Measurements from ENCODE around the gene KCNB1. TPM values are rescaled to one million over a fixed set of nuclear protein-coding genes. Genes with fewer than 3 reads are reported as not detected.

Gene KCNB1
- total RNA-seq, 2 experiments from 2014 or later = not detected

GRCh38 chr20:49368596-49368995 lies 113.9 kb downstream of the KCNB1 start:
- peaks cover 36% of the 10 kb centered on the region for H3K27me3 Mint-ChIP-seq (ENCODE audit: low read depth)
- DNase-seq = no peak
- H3K27ac Mint-ChIP-seq = no peak overlapping the region
- H3K36me3 Mint-ChIP-seq (ENCODE audit: low read depth) = no peaks in the 10 kb centered on the region
- H3K4me3 Mint-ChIP-seq = no peak overlapping the region
- ATAC-seq = no peak
- no peaks in the 10 kb centered on the region for H3K9me3 Mint-ChIP-seq (ENCODE audit: insufficient read depth)
- ChIA-PET POLR2A (no interaction called here), CTCF (interaction anchor here (0.7 kb wide), 1 partner anchor 15 kb away, joined by 3 read pairs; no protein-coding TSS in a partner anchor)
- no peaks in the 10 kb centered on the region for H3K4me1 Mint-ChIP-seq (ENCODE audit: low read depth)

GRCh38 chr20:49367113-49367512 lies 115.4 kb downstream of the KCNB1 start:
- peaks cover 36% of the 10 kb centered on the region for H3K27me3 Mint-ChIP-seq (ENCODE audit: low read depth)

GRCh38 chr20:49366687-49367086 lies 115.8 kb downstream of the KCNB1 start:
- ATAC-seq (no peak), DNase-seq (no peak)
- ChIA-PET CTCF (interaction anchor here (1.5 kb wide), 1 partner anchor 32 kb away, joined by 5 read pairs; no protein-coding TSS in a partner anchor), POLR2A (no interaction called here)
- Mint-ChIP-seq H3K27ac (no peak overlapping the region), H3K27me3 (ENCODE audit: low read depth) (peaks cover 36% of the 10 kb centered on the region), H3K4me1 (ENCODE audit: low read depth) (no peaks in the 10 kb centered on the region), H3K4me3 (no peak overlapping the region), H3K9me3 (ENCODE audit: insufficient read depth) (no peaks in the 10 kb centered on the region), H3K36me3 (ENCODE audit: low read depth) (no peaks in the 10 kb centered on the region)

More at GRCh38 chr20:49367113-49367512, 115.4 kb downstream of the KCNB1 start:
- no peaks in the 10 kb centered on the region for H3K9me3 Mint-ChIP-seq (ENCODE audit: insufficient read depth)
- H3K36me3 Mint-ChIP-seq (ENCODE audit: low read depth) = no peaks in the 10 kb centered on the region
- no peak overlapping the region for H3K4me3 Mint-ChIP-seq
- ATAC-seq (no peak), DNase-seq (no peak)
- no peak overlapping the region for H3K27ac Mint-ChIP-seq
- ChIA-PET POLR2A (no interaction called here), CTCF (interaction anchor here (1.5 kb wide), 1 partner anchor 33 kb away, joined by 5 read pairs; no protein-coding TSS in a partner anchor)
- no peaks in the 10 kb centered on the region for H3K4me1 Mint-ChIP-seq (ENCODE audit: low read depth)

- H3K9me3 Mint-ChIP-seq (ENCODE audit: insufficient read depth) = no peaks in the 10 kb centered on the region
- H3K4me1 Mint-ChIP-seq (ENCODE audit: low read depth) = no peaks in the 10 kb centered on the region
- H3K27me3 Mint-ChIP-seq (ENCODE audit: low read depth) = peaks cover 16% of the 10 kb centered on the region
- H3K4me3 Mint-ChIP-seq = no peak overlapping the region
- POLR2A ChIA-PET = interaction anchor here (1.0 kb wide), 1 partner anchor 22 kb away, joined by 3 read pairs; no protein-coding TSS in a partner anchor
- no peak overlapping the region for H3K27ac Mint-ChIP-seq
- CTCF ChIA-PET = no interaction called here
- H3K36me3 Mint-ChIP-seq (ENCODE audit: low read depth) = no peaks in the 10 kb centered on the region
- ATAC-seq (no peak), DNase-seq (no peak)
Observed at GRCh38 chr20:49361862-49362660, 120.4 kb downstream of the KCNB1 start.

- Mint-ChIP-seq H3K4me3 (no peak overlapping the region), H3K27ac (no peak overlapping the region), H3K4me1 (ENCODE audit: low read depth) (no peaks in the 10 kb centered on the region), H3K27me3 (ENCODE audit: low read depth) (peaks cover 6% of the 10 kb centered on the region), H3K36me3 (ENCODE audit: low read depth) (no peaks in the 10 kb centered on the region), H3K9me3 (ENCODE audit: insufficient read depth) (no peaks in the 10 kb centered on the region)
- DNase-seq = no peak
- ATAC-seq = no peak
- POLR2A ChIA-PET = no interaction called here
- CTCF ChIA-PET = no interaction called here
Observed at GRCh38 chr20:49360242-49360968, 122.1 kb downstream of the KCNB1 start.

- Mint-ChIP-seq H3K4me3 (no peak overlapping the region), H3K36me3 (ENCODE audit: low read depth) (no peaks in the 10 kb centered on the region), H3K27ac (no peak overlapping the region), H3K9me3 (ENCODE audit: insufficient read depth) (no peaks in the 10 kb centered on the region), H3K4me1 (ENCODE audit: low read depth) (no peaks in the 10 kb centered on the region), H3K27me3 (ENCODE audit: low read depth) (peaks cover 15% of the 10 kb centered on the region)
- ChIA-PET CTCF (interaction anchor here (0.5 kb wide), 1 partner anchor 128 kb away, joined by 3 read pairs; no protein-coding TSS in a partner anchor), POLR2A (no interaction called here)
- no peak for DNase-seq
- no peak for ATAC-seq
Observed at GRCh38 chr20:49356676-49357075, 125.8 kb downstream of the KCNB1 start.

GRCh38 chr20:49354673-49355072 lies 127.8 kb downstream of the KCNB1 start:
- Mint-ChIP-seq H3K9me3 (ENCODE audit: insufficient read depth) (no peaks in the 10 kb centered on the region), H3K27ac (no peak overlapping the region), H3K4me3 (no peak overlapping the region), H3K27me3 (ENCODE audit: low read depth) (peaks cover 8% of the 10 kb centered on the region), H3K36me3 (ENCODE audit: low read depth) (no peaks in the 10 kb centered on the region), H3K4me1 (ENCODE audit: low read depth) (no peaks in the 10 kb centered on the region)
- ATAC-seq = no peak
- no peak for DNase-seq
- ChIA-PET POLR2A (no interaction called here), CTCF (interaction anchor here (0.8 kb wide), 1 partner anchor 130 kb away, joined by 3 read pairs; no protein-coding TSS in a partner anchor)

GRCh38 chr20:49353348-49353747 lies 129.1 kb downstream of the KCNB1 start:
- no peaks in the 10 kb centered on the region for H3K36me3 Mint-ChIP-seq (ENCODE audit: low read depth)
- H3K27me3 Mint-ChIP-seq (ENCODE audit: low read depth) = peaks cover 15% of the 10 kb centered on the region
- ATAC-seq (no peak), DNase-seq (no peak)
- ChIA-PET POLR2A (no interaction called here), CTCF (interaction anchor here (1.3 kb wide), 1 partner anchor 31 kb away, joined by 3 read pairs; no protein-coding TSS in a partner anchor)
- no peaks in the 10 kb centered on the region for H3K4me1 Mint-ChIP-seq (ENCODE audit: low read depth)
- no peaks in the 10 kb centered on the region for H3K9me3 Mint-ChIP-seq (ENCODE audit: insufficient read depth)
- H3K4me3 Mint-ChIP-seq = no peak overlapping the region
- H3K27ac Mint-ChIP-seq = no peak overlapping the region

- POLR2A ChIA-PET = no interaction called here
- no peaks in the 10 kb centered on the region for H3K36me3 Mint-ChIP-seq (ENCODE audit: low read depth)
Observed at GRCh38 chr20:49352751-49353150, 129.7 kb downstream of the KCNB1 start.

GRCh38 chr20:49351775-49352174 lies 130.7 kb downstream of the KCNB1 start:
- Mint-ChIP-seq H3K27ac (no peak overlapping the region), H3K9me3 (ENCODE audit: insufficient read depth) (no peaks in the 10 kb centered on the region), H3K4me1 (ENCODE audit: low read depth) (peaks cover 5% of the 10 kb centered on the region), H3K27me3 (ENCODE audit: low read depth) (peaks cover 15% of the 10 kb centered on the region), H3K36me3 (ENCODE audit: low read depth) (no peaks in the 10 kb centered on the region), H3K4me3 (no peak overlapping the region)
- DNase-seq (no peak), ATAC-seq (no peak)
- ChIA-PET POLR2A (no interaction called here), CTCF (interaction anchor here (1.2 to 2.0 kb wide), 2 partner anchors 15 to 17 kb away, joined by 3 to 6 read pairs; no protein-coding TSS in a partner anchor)

More at GRCh38 chr20:49352751-49353150, 129.7 kb downstream of the KCNB1 start:
- peaks cover 2% of the 10 kb centered on the region for H3K4me1 Mint-ChIP-seq (ENCODE audit: low read depth)
- H3K9me3 Mint-ChIP-seq (ENCODE audit: insufficient read depth) = no peaks in the 10 kb centered on the region
- H3K4me3 Mint-ChIP-seq = no peak overlapping the region
- ATAC-seq (no peak), DNase-seq (no peak)
- peaks cover 15% of the 10 kb centered on the region for H3K27me3 Mint-ChIP-seq (ENCODE audit: low read depth)
- no peak overlapping the region for H3K27ac Mint-ChIP-seq
- CTCF ChIA-PET = interaction anchor here (1.2 to 1.3 kb wide), 2 partner anchors 16 to 32 kb away, joined by 3 read pairs; no protein-coding TSS in a partner anchor

GRCh38 chr20:49349694-49350252 lies 132.7 kb downstream of the KCNB1 start:
- Mint-ChIP-seq H3K36me3 (ENCODE audit: low read depth) (no peaks in the 10 kb centered on the region), H3K9me3 (ENCODE audit: insufficient read depth) (no peaks in the 10 kb centered on the region), H3K27ac (no peak overlapping the region), H3K4me1 (ENCODE audit: low read depth) (peaks cover 5% of the 10 kb centered on the region), H3K4me3 (no peak overlapping the region), H3K27me3 (ENCODE audit: low read depth) (peaks cover 15% of the 10 kb centered on the region)
- DNase-seq = no peak
- no peak for ATAC-seq
- ChIA-PET CTCF (interaction anchor here (2.0 kb wide), 1 partner anchor 15 kb away, joined by 6 read pairs; no protein-coding TSS in a partner anchor), POLR2A (no interaction called here)

All from activated CD8-positive, alpha-beta T cell treated with anti-CD3 and anti-CD28 coated beads, Interleukin-2, amount 10 ng/mL, durations not matched to agents 7 days and 5 days (primary cell).